WTC11 (cell line): ENCODE measurements around the gene MMP11. TPM values are rescaled to one million over a fixed set of nuclear protein-coding genes. Genes with fewer than 3 reads are reported as not detected.

Source experiments
- ATAC-seq: fragments of 200-7000 bp; cut with Tn5 transposase; 2 replicates; pipeline ENCODE4 v1.10.0; 2021; ENCODE audit warnings: mild to moderate bottlenecking, moderate library complexity
- CTCF ChIA-PET: fragments of 300-600 bp; sonication (Branson Sonifier 250); formaldehyde crosslinking; loops from one replicate; lab custom pipeline; 2021; ENCODE audit warnings: antibody characterized with exemption; lab: Charles Lee
- POLR2A ChIA-PET: fragments of 350-600 bp; sonication (Branson Sonifier 250); formaldehyde crosslinking; loops from one replicate; lab custom pipeline; 2021; ENCODE audit warnings: antibody characterized with exemption; lab: Charles Lee
- DNase-seq: peaks from one replicate; pipeline ENCODE4 v3.0.0; 2021; ENCODE audit warnings: low spot score
- H3K27ac Mint-ChIP-seq: 2 replicates; pipeline ENCODE4 v1.8.0; 2021; ENCODE audit warnings: mixed read lengths
- H3K27me3 Mint-ChIP-seq: 2 replicates; pipeline ENCODE4 v1.8.0; 2021; ENCODE audit warnings: low read depth, mild to moderate bottlenecking, moderate library complexity, mixed read lengths
- H3K36me3 Mint-ChIP-seq: 2 replicates; pipeline ENCODE4 v1.8.0; 2021; ENCODE audit warnings: mixed read lengths
- H3K4me1 Mint-ChIP-seq: 2 replicates; pipeline ENCODE4 v1.8.0; 2022; ENCODE audit warnings: mixed read lengths
- H3K4me3 Mint-ChIP-seq: 2 replicates; pipeline ENCODE4 v1.8.0; 2021; ENCODE audit warnings: mild to moderate bottlenecking, moderate library complexity, mixed read lengths
- H3K9me3 Mint-ChIP-seq: 2 replicates; pipeline ENCODE4 v1.8.0; 2021; ENCODE audit warnings: mixed read lengths
- ERG ChIP-seq: fragments of 250-450 bp; sonication (Bioruptor Pico); IDR thresholded peaks from 2 replicates; pipeline ENCODE4 v1.8.0; 2021; ENCODE audit warnings: mild to moderate bottlenecking
- FOXK1 ChIP-seq: sonication (generic); formaldehyde crosslinking; IDR thresholded peaks from 2 replicates; pipeline ENCODE4 v1.8.0; 2022; ENCODE audit warnings: mild to moderate bottlenecking, moderate library complexity, missing genetic modification reagents
- FOXP1 ChIP-seq: sonication (generic); formaldehyde crosslinking; IDR thresholded peaks from 2 replicates; pipeline ENCODE4 v1.8.0; 2022; ENCODE audit warnings: missing genetic modification reagents, mild to moderate bottlenecking, moderate library complexity, borderline replicate concordance
- GABPB1 ChIP-seq: sonication (generic); formaldehyde crosslinking; IDR thresholded peaks from 2 replicates; pipeline ENCODE4 v1.8.1; 2023; ENCODE audit warnings: mild to moderate bottlenecking, missing genetic modification reagents
- MXD4 ChIP-seq: fragments of 250-450 bp; sonication (Bioruptor Pico); IDR thresholded peaks from 2 replicates; pipeline ENCODE4 v1.8.0; 2021; ENCODE audit warnings: mild to moderate bottlenecking, moderate library complexity, borderline replicate concordance
- NR3C1 ChIP-seq: sonication (generic); formaldehyde crosslinking; conservative IDR thresholded peaks from 2 replicates; pipeline ENCODE4 v1.8.1; 2023; ENCODE audit warnings: low read depth, mild to moderate bottlenecking, missing genetic modification reagents
- RELA ChIP-seq: sonication (generic); formaldehyde crosslinking; IDR thresholded peaks from 2 replicates; pipeline ENCODE4 v1.8.1; 2022; ENCODE audit warnings: missing genetic modification reagents, mild to moderate bottlenecking, borderline replicate concordance
- RORB ChIP-seq: fragments of 250-450 bp; sonication (Bioruptor Pico); IDR thresholded peaks from 2 replicates; pipeline ENCODE4 v1.9.0; 2021; ENCODE audit warnings: mild to moderate bottlenecking
- SOX15 ChIP-seq: fragments of 250-450 bp; sonication (Bioruptor Pico); IDR thresholded peaks from 2 replicates; pipeline ENCODE4 v1.9.0; 2021; ENCODE audit warnings: mild to moderate bottlenecking
- SP1 ChIP-seq: sonication (generic); formaldehyde crosslinking; conservative IDR thresholded peaks from 2 replicates; pipeline ENCODE4 v1.8.1; 2022; ENCODE audit warnings: missing genetic modification reagents
- STAT6 ChIP-seq: sonication (generic); formaldehyde crosslinking; conservative IDR thresholded peaks from 2 replicates; pipeline ENCODE4 v1.8.1; 2023; ENCODE audit warnings: mild to moderate bottlenecking, low read depth, missing genetic modification reagents, moderate library complexity
- TCF7 ChIP-seq: sonication (generic); formaldehyde crosslinking; IDR thresholded peaks from 2 replicates; pipeline ENCODE4 v1.8.0; 2022; ENCODE audit warnings: mild to moderate bottlenecking, low read depth, missing genetic modification reagents, moderate library complexity
- TEAD1 ChIP-seq: sonication (generic); formaldehyde crosslinking; IDR thresholded peaks from 2 replicates; pipeline ENCODE4 v1.8.0; 2022; ENCODE audit warnings: mild to moderate bottlenecking, missing genetic modification reagents
- ZBTB21 ChIP-seq: sonication (generic); formaldehyde crosslinking; IDR thresholded peaks from 2 replicates; pipeline ENCODE4 v1.8.1; 2023; ENCODE audit warnings: mild to moderate bottlenecking, missing genetic modification reagents, borderline replicate concordance
- ZNF121 ChIP-seq: sonication (generic); formaldehyde crosslinking; IDR thresholded peaks from 2 replicates; pipeline ENCODE4 v1.8.0; 2023; ENCODE audit warnings: missing genetic modification reagents
- ZNF138 ChIP-seq: sonication (generic); formaldehyde crosslinking; conservative IDR thresholded peaks from 2 replicates; pipeline ENCODE4 v1.8.1; 2022; ENCODE audit warnings: mild to moderate bottlenecking, moderate library complexity, missing genetic modification reagents
- ZNF219 ChIP-seq: sonication (generic); formaldehyde crosslinking; IDR thresholded peaks from 2 replicates; pipeline ENCODE4 v1.8.0; 2023; ENCODE audit warnings: missing genetic modification reagents, mild to moderate bottlenecking, borderline replicate concordance
- ZNF232 ChIP-seq: sonication (generic); formaldehyde crosslinking; IDR thresholded peaks from 2 replicates; pipeline ENCODE4 v1.8.0; 2022; ENCODE audit warnings: mild to moderate bottlenecking, missing genetic modification reagents
- ZNF263 ChIP-seq: sonication (generic); formaldehyde crosslinking; IDR thresholded peaks from 2 replicates; pipeline ENCODE4 v1.8.1; 2022; ENCODE audit warnings: low read depth, mild to moderate bottlenecking, moderate library complexity, missing genetic modification reagents
- ZNF317 ChIP-seq: sonication (generic); formaldehyde crosslinking; IDR thresholded peaks from 2 replicates; pipeline ENCODE4 v1.8.1; 2023; ENCODE audit warnings: low read depth, mild to moderate bottlenecking, moderate library complexity, missing genetic modification reagents, borderline replicate concordance
- total RNA-seq: library from RNA; stranded (reverse); gene quantifications from 3 replicates; pipeline ENCODE4 v1.2.3, GENCODE V29; 2021
- TF ChIP-seq, protein P1 (sequence below): sonication (generic); formaldehyde crosslinking; IDR thresholded peaks from 2 replicates; pipeline ENCODE4 v1.8.1; 2023; ENCODE audit warnings: mild to moderate bottlenecking, missing genetic modification reagents, borderline replicate concordance
- TF ChIP-seq, protein P2 (sequence below): fragments of 250-450 bp; sonication (Bioruptor Pico); IDR thresholded peaks from 2 replicates; pipeline ENCODE4 v1.9.0; 2021; ENCODE audit warnings: mild to moderate bottlenecking
- TF ChIP-seq, protein P3 (sequence below): sonication (generic); formaldehyde crosslinking; IDR thresholded peaks from 2 replicates; pipeline ENCODE4 v1.8.0; 2023; ENCODE audit warnings: missing genetic modification reagents
- TF ChIP-seq, protein P4 (sequence below): sonication (generic); formaldehyde crosslinking; IDR thresholded peaks from 2 replicates; pipeline ENCODE4 v1.8.1; 2023; ENCODE audit warnings: mild to moderate bottlenecking, missing genetic modification reagents

MMP11 gene
- total RNA-seq, 1 experiment from 2014 or later = 16.5 TPM

- ChIA-PET POLR2A (no interaction called here), CTCF (interaction anchor here (0.8 to 1.7 kb wide), 3 partner anchors 11 to 113 kb away, joined by 4 to 5 read pairs (median 4); partner anchors contain the start of gene MIF)
- no peaks in the 10 kb centered on the region for H3K36me3 Mint-ChIP-seq
- H3K27me3 Mint-ChIP-seq = no peaks in the 10 kb centered on the region; the same call in 1 of the 2 replicates
- H3K9me3 Mint-ChIP-seq = no peaks in the 10 kb centered on the region
- TF ChIP-seq ZBTB21 (CRISPR knock-in tag) (no peak), MXD4 (CRISPR knock-in tag) (no peak), ZNF317 (CRISPR knock-in tag) (no peak), GABPB1 (CRISPR knock-in tag) (no peak), ZNF138 (CRISPR knock-in tag) (no peak), NR3C1 (no peak), ZNF121 (CRISPR knock-in tag) (no peak), RELA (CRISPR knock-in tag) (no peak), TCF7 (CRISPR knock-in tag) (no peak)
- TF ChIP-seq, protein P1, sequence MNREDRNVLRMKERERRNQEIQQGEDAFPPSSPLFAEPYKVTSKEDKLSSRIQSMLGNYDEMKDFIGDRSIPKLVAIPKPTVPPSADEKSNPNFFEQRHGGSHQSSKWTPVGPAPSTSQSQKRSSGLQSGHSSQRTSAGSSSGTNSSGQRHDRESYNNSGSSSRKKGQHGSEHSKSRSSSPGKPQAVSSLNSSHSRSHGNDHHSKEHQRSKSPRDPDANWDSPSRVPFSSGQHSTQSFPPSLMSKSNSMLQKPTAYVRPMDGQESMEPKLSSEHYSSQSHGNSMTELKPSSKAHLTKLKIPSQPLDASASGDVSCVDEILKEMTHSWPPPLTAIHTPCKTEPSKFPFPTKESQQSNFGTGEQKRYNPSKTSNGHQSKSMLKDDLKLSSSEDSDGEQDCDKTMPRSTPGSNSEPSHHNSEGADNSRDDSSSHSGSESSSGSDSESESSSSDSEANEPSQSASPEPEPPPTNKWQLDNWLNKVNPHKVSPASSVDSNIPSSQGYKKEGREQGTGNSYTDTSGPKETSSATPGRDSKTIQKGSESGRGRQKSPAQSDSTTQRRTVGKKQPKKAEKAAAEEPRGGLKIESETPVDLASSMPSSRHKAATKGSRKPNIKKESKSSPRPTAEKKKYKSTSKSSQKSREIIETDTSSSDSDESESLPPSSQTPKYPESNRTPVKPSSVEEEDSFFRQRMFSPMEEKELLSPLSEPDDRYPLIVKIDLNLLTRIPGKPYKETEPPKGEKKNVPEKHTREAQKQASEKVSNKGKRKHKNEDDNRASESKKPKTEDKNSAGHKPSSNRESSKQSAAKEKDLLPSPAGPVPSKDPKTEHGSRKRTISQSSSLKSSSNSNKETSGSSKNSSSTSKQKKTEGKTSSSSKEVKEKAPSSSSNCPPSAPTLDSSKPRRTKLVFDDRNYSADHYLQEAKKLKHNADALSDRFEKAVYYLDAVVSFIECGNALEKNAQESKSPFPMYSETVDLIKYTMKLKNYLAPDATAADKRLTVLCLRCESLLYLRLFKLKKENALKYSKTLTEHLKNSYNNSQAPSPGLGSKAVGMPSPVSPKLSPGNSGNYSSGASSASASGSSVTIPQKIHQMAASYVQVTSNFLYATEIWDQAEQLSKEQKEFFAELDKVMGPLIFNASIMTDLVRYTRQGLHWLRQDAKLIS (CRISPR knock-in tag) = no peak
- TF ChIP-seq, protein P2, sequence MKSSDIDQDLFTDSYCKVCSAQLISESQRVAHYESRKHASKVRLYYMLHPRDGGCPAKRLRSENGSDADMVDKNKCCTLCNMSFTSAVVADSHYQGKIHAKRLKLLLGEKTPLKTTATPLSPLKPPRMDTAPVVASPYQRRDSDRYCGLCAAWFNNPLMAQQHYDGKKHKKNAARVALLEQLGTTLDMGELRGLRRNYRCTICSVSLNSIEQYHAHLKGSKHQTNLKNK (CRISPR knock-in tag) = no peak
- H3K27ac Mint-ChIP-seq = peak overlapping the region; percentile 41; the same call in 1 of the 2 replicates
- no peak overlapping the region for H3K4me3 Mint-ChIP-seq
- peaks cover 6% of the 10 kb centered on the region; the same call in 1 of the 2 replicates for H3K4me1 Mint-ChIP-seq
- DNase-seq (no peak), ATAC-seq (no peak)
Observed at GRCh38 chr22:23781511-23782183, 9.0 kb downstream of the MMP11 start.

DNA sequence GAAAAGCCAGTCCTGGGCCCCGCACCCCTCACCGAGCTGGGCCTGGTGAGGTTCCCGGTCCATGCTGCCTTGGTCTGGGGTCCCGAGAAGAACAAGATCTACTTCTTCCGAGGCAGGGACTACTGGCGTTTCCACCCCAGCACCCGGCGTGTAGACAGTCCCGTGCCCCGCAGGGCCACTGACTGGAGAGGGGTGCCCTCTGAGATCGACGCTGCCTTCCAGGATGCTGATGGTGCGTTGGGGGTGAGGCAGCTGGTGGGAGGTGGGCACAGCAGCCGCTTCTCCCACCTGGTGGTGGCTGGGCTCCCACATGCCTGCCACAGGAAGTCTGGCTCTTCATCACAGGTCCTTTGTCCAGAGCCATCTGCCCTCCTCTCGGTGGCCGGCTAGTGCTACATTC, 9.6 kb downstream of the MMP11 start:
- no peak overlapping the region for H3K4me3 Mint-ChIP-seq

More for the DNA sequence above, 9.6 kb downstream of the MMP11 start:
- H3K27me3 Mint-ChIP-seq = no peaks in the 10 kb centered on the region; the same call in 1 of the 2 replicates
- DNase-seq (no peak), ATAC-seq (no peak)
- no peak for TF ChIP-seq RORB (CRISPR knock-in tag)
- TF ChIP-seq SOX15 (CRISPR knock-in tag) = no peak
- no peak for TF ChIP-seq ZNF219 (CRISPR knock-in tag)
- no peak for TF ChIP-seq ERG (CRISPR knock-in tag)
- no peak for TF ChIP-seq FOXK1
- no peak for TF ChIP-seq ZBTB21 (CRISPR knock-in tag)
- no peak for TF ChIP-seq STAT6
- no peak for TF ChIP-seq SP1 (CRISPR knock-in tag)
- TF ChIP-seq FOXP1 (CRISPR knock-in tag) = no peak
- TF ChIP-seq, protein P3, sequence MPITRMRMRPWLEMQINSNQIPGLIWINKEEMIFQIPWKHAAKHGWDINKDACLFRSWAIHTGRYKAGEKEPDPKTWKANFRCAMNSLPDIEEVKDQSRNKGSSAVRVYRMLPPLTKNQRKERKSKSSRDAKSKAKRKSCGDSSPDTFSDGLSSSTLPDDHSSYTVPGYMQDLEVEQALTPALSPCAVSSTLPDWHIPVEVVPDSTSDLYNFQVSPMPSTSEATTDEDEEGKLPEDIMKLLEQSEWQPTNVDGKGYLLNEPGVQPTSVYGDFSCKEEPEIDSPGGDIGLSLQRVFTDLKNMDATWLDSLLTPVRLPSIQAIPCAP (CRISPR knock-in tag) = no peak
- no peak for TF ChIP-seq ZNF263 (CRISPR knock-in tag)
- TF ChIP-seq, protein P4, sequence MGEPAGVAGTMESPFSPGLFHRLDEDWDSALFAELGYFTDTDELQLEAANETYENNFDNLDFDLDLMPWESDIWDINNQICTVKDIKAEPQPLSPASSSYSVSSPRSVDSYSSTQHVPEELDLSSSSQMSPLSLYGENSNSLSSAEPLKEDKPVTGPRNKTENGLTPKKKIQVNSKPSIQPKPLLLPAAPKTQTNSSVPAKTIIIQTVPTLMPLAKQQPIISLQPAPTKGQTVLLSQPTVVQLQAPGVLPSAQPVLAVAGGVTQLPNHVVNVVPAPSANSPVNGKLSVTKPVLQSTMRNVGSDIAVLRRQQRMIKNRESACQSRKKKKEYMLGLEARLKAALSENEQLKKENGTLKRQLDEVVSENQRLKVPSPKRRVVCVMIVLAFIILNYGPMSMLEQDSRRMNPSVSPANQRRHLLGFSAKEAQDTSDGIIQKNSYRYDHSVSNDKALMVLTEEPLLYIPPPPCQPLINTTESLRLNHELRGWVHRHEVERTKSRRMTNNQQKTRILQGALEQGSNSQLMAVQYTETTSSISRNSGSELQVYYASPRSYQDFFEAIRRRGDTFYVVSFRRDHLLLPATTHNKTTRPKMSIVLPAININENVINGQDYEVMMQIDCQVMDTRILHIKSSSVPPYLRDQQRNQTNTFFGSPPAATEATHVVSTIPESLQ (CRISPR knock-in tag) = no peak
- TF ChIP-seq TEAD1 (CRISPR knock-in tag) = no peak
- no peak for TF ChIP-seq ZNF232 (CRISPR knock-in tag)
- no peaks in the 10 kb centered on the region for H3K36me3 Mint-ChIP-seq
- H3K27ac Mint-ChIP-seq = no peak overlapping the region
- CTCF ChIA-PET = interaction anchor here (0.8 to 1.6 kb wide), 3 partner anchors 11 to 112 kb away, joined by 3 to 5 read pairs (median 4); partner anchors contain the start of genes CHCHD10 and MIF
- POLR2A ChIA-PET = no interaction called here
- peaks cover 7% of the 10 kb centered on the region; the same call in 1 of the 2 replicates for H3K4me1 Mint-ChIP-seq
- no peaks in the 10 kb centered on the region for H3K9me3 Mint-ChIP-seq
